Breast epithelium (tissue), 3 donors: ENCODE measurements around the gene PLCG2.

Experiments
- CTCF ChIP-seq, 3 donors: fragments of 450-650 bp; IDR thresholded peaks; one replicate each; pipeline ENCODE4 v1.5.1; 2016 to 2017; ENCODE audit warnings: antibody characterized with exemption in 3 of 3, mild to moderate bottlenecking in 3 of 3, moderate library complexity in 3 of 3
- POLR2AphosphoS5 ChIP-seq, 3 donors: sonication (generic); formaldehyde crosslinking; IDR thresholded peaks; one replicate each; pipeline ENCODE4 v1.6.1; 2017; ENCODE audit warnings: antibody characterized with exemption in 3 of 3

GRCh38 chr16:81823111-81823510, 44.0 kb downstream of the PLCG2 start:
- TF ChIP-seq CTCF (IDR thresholded peaks at IDR 0.05), result no peak
- no peak for TF ChIP-seq POLR2AphosphoS5 (IDR thresholded peaks at IDR 0.05)
